GM10248 (cell line): ENCODE results near the gene LCMT2.

Experiments
- CTCF ChIA-PET: fragments of 300-600 bp; sonication (Branson Sonifier 250); formaldehyde crosslinking; extraction: SDS; loops from one replicate; lab custom pipeline; 2021; ENCODE audit warnings: antibody characterized with exemption; lab: Yijun Ruan, JAX
- POLR2A ChIA-PET: fragments of 350-650 bp; sonication (Branson Sonifier 250); formaldehyde crosslinking; extraction: SDS; loops from one replicate; lab custom pipeline; 2020; ENCODE audit warnings: antibody characterized with exemption; lab: Yijun Ruan, JAX
- DNase-seq: peaks from one replicate; pipeline ENCODE4 v3.0.0; 2012; ENCODE audit errors: extremely low spot score
- CTCF ChIP-seq: IDR thresholded peaks from 2 replicates; pipeline ENCODE4 v1.5.1; 2012; ENCODE audit warnings: mild to moderate bottlenecking, low read depth; ENCODE audit errors: extremely low read depth, missing control alignments, control extremely low read depth

Gene LCMT2

GRCh38 chr15:43329960-43330779 is at the start of gene LCMT2:
TSS of gene LCMT2 (minus strand) at chr15:43330573. CDS start at chr15:43330489, 84 bp downstream.
- ChIA-PET POLR2A (no interaction called here), CTCF (interaction anchor here (0.9 to 1.2 kb wide), 2 partner anchors 30 to 46 kb away, joined by 3 to 4 read pairs; no protein-coding TSS in a partner anchor)
- no peak for TF ChIP-seq CTCF
- peak; percentile 91 for DNase-seq

- ChIA-PET CTCF (interaction anchor here (1.0 to 6.6 kb wide), 4 partner anchors 9 to 33 kb away, joined by 3 to 52 read pairs (median 4); no protein-coding TSS in a partner anchor), POLR2A (no interaction called here)
- no peak for DNase-seq
Observed at GRCh38 chr15:43378601-43379000, 48.2 kb upstream of the LCMT2 start.

GRCh38 chr15:43376017-43376705 is 45.8 kb upstream of the LCMT2 start:
- ChIA-PET POLR2A (interaction anchor here (0.6 kb wide), 1 partner anchor 534 kb away, joined by 5 read pairs; no protein-coding TSS in a partner anchor), CTCF (interaction anchor here (0.6 to 6.6 kb wide), 32 partner anchors 8 to 139 kb away, joined by 3 to 52 read pairs (median 3); partner anchors contain the start of gene TP53BP1)
- peak; percentile 74 for TF ChIP-seq CTCF
- DNase-seq: peak; percentile 60

More at GRCh38 chr15:43378601-43379000, 48.2 kb upstream of the LCMT2 start:
- no peak for TF ChIP-seq CTCF

- TF ChIP-seq CTCF: peak; percentile 49
- ChIA-PET POLR2A (no interaction called here), CTCF (interaction anchor here (0.8 to 3.0 kb wide), 15 partner anchors 9 to 400 kb away, joined by 3 to 20 read pairs (median 4); no protein-coding TSS in a partner anchor)
- DNase-seq: peak; percentile 96
Observed at GRCh38 chr15:43370975-43371974, 40.9 kb upstream of the LCMT2 start, which contains the start of the genes TUBGCP4 and ZSCAN29. TSS of gene TUBGCP4 (plus strand) at chr15:43371101. CDS start at chr15:43371355, 254 bp downstream. TSS of gene ZSCAN29 (minus strand) at chr15:43371043. CDS start at chr15:43369913, 1,130 bp downstream.

GRCh38 chr15:43370310-43370974 is 40.1 kb upstream of the LCMT2 start:
- CTCF ChIA-PET: interaction anchor here (0.9 to 3.0 kb wide), 9 partner anchors 8 to 144 kb away, joined by 3 to 20 read pairs (median 5); no protein-coding TSS in a partner anchor
- no peak for TF ChIP-seq CTCF
- POLR2A ChIA-PET: no interaction called here
- DNase-seq: no peak
